ENCODE data around the gene H2AZ2.
"Not testable (repeated sequence)": the region's sequence is repeated elsewhere in the genome, so short reads cannot be mapped to it uniquely, and the experiment has no call there.

H2AZ2 gene

GRCh38 chr7:44791278-44792219, 56.3 kb downstream of the H2AZ2 start:
- in situ Hi-C loops (cut with MboI; ENCODE audit: low sequenced_read_pairs) = no loop called here

- in situ Hi-C loops (cut with MboI; ENCODE audit: low sequenced_read_pairs) = no loop called here
These were observed 57.9 kb downstream of the H2AZ2 start for GRCh38 chr7:44789990-44790389.

DNA sequence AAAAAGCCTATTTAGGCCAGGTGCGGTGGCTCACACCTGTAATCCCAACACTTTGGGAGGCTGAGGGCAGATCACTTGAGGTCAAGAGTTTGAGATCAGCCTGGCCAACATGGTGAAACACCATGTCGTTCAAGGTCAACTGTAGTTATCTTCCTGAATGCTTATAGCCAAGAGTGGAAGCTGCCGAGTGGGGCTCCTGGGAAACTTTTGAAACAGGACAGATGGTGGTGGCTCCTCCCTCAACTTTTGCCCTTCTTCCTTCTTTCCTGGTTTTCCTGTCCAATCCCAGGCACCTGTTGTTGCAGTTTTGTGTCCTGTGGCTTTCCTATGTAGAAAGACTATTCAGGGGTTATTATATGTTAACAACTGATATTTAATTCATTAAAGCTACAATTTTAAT, 60.1 kb downstream of the H2AZ2 start:
- in situ Hi-C loops (cut with MboI; ENCODE audit: low sequenced_read_pairs) = no loop called here

DNA sequence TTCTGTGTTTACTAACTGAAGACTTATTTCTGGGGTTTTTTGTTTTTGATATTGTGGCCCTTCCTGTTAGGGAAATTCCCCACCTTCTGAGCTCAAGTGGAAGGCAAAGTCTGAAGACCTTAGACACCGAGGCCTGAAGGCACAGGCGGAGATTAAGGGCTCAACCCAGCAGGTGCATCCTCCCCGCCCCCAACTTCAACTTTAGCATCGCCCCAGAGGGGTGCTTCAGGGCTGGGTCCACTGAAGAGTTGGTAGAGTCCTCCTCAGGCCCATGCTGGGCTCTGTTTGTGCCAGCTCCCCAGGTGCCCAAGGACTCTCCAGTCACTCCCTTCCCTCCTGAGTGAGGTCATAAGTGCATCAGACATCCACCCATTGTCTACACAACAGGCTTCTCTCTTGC, 60.8 kb downstream of the H2AZ2 start:
- in situ Hi-C loops (cut with MboI; ENCODE audit: low sequenced_read_pairs) = no loop called here

GRCh38 chr7:44785218-44785617, 62.7 kb downstream of the H2AZ2 start:
- in situ Hi-C loops (cut with MboI; ENCODE audit: low sequenced_read_pairs) = not testable (repeated sequence)

DNA sequence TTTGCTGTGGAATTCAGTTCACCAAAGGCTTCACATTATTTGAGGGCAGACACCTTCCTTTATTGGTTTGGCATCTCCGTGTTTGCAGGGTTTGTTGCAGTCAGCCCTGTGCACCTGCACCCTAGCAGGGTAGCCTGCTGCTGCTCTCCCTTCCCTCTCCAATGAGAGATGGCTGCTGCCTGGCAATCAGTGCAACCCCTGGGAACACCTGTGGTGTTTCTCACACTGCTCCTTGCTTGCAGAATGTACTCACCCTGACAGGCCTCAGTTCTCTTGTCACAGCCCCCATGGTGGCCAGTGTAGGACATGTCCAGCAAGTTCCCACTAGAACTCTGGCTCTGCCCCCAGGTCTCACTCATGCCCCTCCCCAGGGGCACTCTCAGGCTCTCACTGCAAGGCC, 63.5 kb downstream of the H2AZ2 start:
- in situ Hi-C loops (cut with MboI; ENCODE audit: low sequenced_read_pairs) = no loop called here

DNA sequence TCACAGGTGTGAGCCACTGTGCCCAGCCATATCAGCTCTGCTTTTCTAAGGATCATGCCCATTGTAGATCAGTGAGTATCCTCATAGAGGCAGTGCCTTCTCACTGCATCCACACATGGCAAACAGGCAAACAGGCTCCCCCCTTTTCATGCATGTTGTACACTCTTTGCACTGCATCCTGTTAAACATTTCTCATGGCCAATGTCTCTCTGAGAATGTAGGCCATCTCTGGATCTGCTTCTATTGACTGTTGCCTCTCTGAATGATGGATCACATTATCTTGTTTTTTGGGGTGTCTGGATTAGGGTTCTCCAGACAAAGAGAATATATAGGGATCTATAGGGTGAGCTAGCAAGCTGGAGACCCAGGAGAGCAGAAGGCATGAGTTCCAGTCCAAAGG, 64.5 kb downstream of the H2AZ2 start:
- in situ Hi-C loops (cut with MboI; ENCODE audit: low sequenced_read_pairs) = no loop called here

DNA sequence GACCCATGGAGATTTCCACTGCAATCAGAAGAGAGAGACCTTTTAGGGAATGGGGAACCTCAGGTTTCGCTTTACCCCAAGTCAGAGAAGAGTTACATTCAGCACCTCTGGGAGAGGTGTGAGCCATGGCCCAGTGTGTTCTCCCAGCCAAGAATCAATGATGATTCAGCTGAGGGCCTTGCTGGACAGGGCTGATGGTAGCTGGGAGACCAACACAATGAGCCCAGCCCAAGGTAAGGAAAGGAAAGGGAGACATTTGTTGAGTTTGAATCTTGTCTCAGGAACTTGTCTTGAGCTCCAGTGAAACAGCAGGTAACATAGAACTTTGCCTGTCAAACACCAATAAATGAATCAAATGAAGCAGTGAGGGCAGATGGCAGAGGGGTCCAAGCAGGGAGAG, 65.4 kb downstream of the H2AZ2 start:
- in situ Hi-C loops (cut with MboI; ENCODE audit: low sequenced_read_pairs) = no loop called here

Data from HL-60/S4 (cell line).